ENCODE data around the gene ACP4. TPM values are rescaled to one million over a fixed set of nuclear protein-coding genes. Genes with fewer than 3 reads are reported as not detected.

Gene ACP4
- polyA plus RNA-seq, 3 donors = not detected

- peaks cover 0 to 14% (median 3%) of the 10 kb centered on the region in 7 donors for H3K9me3 Mint-ChIP-seq
- H3K27ac Mint-ChIP-seq = no peak overlapping the region
- Histone ChIP-seq H4K20me1 (ENCODE audit: insufficient read depth, low read length) (no peaks in the 10 kb centered on the region), H3K36me3 (replicated peaks in 1 of 2; ENCODE audit: control insufficient read depth in 1 of 2, insufficient read depth in 2 of 2, low read length in 2 of 2) (no peaks in the 10 kb centered on the region), H3K27ac (ENCODE audit: low read depth in 1 of 2, low read length in 2 of 2) (no peak overlapping the region), H3K4me3 (replicated peaks in 1 of 3; ENCODE audit: low read depth in 2 of 3, low read length in 3 of 3) (no peak overlapping the region), H3K79me2 (ENCODE audit: insufficient read depth, low read length) (no peaks in the 10 kb centered on the region), H2AFZ (ENCODE audit: insufficient read depth, low read depth, low read length, poor library complexity, severe bottlenecking) (no peak overlapping the region), H3K4me1 (ENCODE audit: control insufficient read depth in 1 of 2, insufficient read depth in 2 of 2, low read length in 2 of 2) (peaks cover 8 to 11% of the 10 kb centered on the region in 2 donors), H3K9me3 (replicated peaks in 1 of 2; ENCODE audit: control insufficient read depth in 1 of 2, insufficient read depth in 1 of 2, low read length in 2 of 2) (no peaks in the 10 kb centered on the region), H3K4me2 (replicated peaks; ENCODE audit: extremely low read depth, low read length, poor library complexity, severe bottlenecking) (no peak overlapping the region), H3K27me3 (ENCODE audit: control insufficient read depth in 2 of 2, insufficient read depth in 2 of 2, low read length in 2 of 2) (peaks cover 12 to 38% of the 10 kb centered on the region in 2 donors), H3K9ac (ENCODE audit: insufficient read depth, low read length, poor library complexity, severe bottlenecking) (no peak overlapping the region)
- peaks cover 13% of the 10 kb centered on the region for H3K4me1 Mint-ChIP-seq
- 38% methylated on average over 2 of the region's 6 CpGs for WGBS (ENCODE audit: insufficient coverage)
- no peak for DNase-seq
- H3K27me3 Mint-ChIP-seq (ENCODE audit: low read depth in 3 of 3) = peaks cover 45 to 61% (median 48%) of the 10 kb centered on the region in 3 donors
- intact Hi-C loops (cut with micrococcal nuclease) = no loop called here
- H3K4me3 Mint-ChIP-seq = no peak overlapping the region
- H3K36me3 Mint-ChIP-seq = peaks cover 0 to 2% of the 10 kb centered on the region in 2 donors
- TF ChIP-seq, protein P1, sequence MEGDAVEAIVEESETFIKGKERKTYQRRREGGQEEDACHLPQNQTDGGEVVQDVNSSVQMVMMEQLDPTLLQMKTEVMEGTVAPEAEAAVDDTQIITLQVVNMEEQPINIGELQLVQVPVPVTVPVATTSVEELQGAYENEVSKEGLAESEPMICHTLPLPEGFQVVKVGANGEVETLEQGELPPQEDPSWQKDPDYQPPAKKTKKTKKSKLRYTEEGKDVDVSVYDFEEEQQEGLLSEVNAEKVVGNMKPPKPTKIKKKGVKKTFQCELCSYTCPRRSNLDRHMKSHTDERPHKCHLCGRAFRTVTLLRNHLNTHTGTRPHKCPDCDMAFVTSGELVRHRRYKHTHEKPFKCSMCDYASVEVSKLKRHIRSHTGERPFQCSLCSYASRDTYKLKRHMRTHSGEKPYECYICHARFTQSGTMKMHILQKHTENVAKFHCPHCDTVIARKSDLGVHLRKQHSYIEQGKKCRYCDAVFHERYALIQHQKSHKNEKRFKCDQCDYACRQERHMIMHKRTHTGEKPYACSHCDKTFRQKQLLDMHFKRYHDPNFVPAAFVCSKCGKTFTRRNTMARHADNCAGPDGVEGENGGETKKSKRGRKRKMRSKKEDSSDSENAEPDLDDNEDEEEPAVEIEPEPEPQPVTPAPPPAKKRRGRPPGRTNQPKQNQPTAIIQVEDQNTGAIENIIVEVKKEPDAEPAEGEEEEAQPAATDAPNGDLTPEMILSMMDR (IDR thresholded peaks at IDR 0.05) = no peak
Observed at GRCh38 chr19:50838239-50838638, 48.0 kb downstream of the ACP4 start.

GRCh38 chr19:50839712-50840655, 49.8 kb downstream of the ACP4 start:
- Histone ChIP-seq H3K4me1 (ENCODE audit: control insufficient read depth in 1 of 2, insufficient read depth in 2 of 2, low read length in 2 of 2) (peaks cover 8 to 11% of the 10 kb centered on the region in 2 donors), H3K9me3 (replicated peaks in 1 of 2; ENCODE audit: control insufficient read depth in 1 of 2, insufficient read depth in 1 of 2, low read length in 2 of 2) (no peaks in the 10 kb centered on the region), H4K20me1 (ENCODE audit: insufficient read depth, low read length) (no peaks in the 10 kb centered on the region), H3K9ac (ENCODE audit: insufficient read depth, low read length, poor library complexity, severe bottlenecking) (no peak overlapping the region), H3K4me2 (replicated peaks; ENCODE audit: extremely low read depth, low read length, poor library complexity, severe bottlenecking) (no peak overlapping the region), H3K4me3 (replicated peaks in 1 of 3; ENCODE audit: low read depth in 2 of 3, low read length in 3 of 3) (no peak overlapping the region), H3K27me3 (ENCODE audit: control insufficient read depth in 2 of 2, insufficient read depth in 2 of 2, low read length in 2 of 2) (peaks cover 7 to 27% of the 10 kb centered on the region in 2 donors), H3K36me3 (replicated peaks in 1 of 2; ENCODE audit: control insufficient read depth in 1 of 2, insufficient read depth in 2 of 2, low read length in 2 of 2) (no peaks in the 10 kb centered on the region), H3K27ac (ENCODE audit: low read depth in 1 of 2, low read length in 2 of 2) (no peak overlapping the region), H2AFZ (ENCODE audit: insufficient read depth, low read depth, low read length, poor library complexity, severe bottlenecking) (no peak overlapping the region), H3K79me2 (ENCODE audit: insufficient read depth, low read length) (no peaks in the 10 kb centered on the region)
- H3K27me3 Mint-ChIP-seq (ENCODE audit: low read depth in 3 of 3) = peaks cover 32 to 53% (median 39%) of the 10 kb centered on the region in 3 donors
- TF ChIP-seq, protein P1 (IDR thresholded peaks at IDR 0.05) = no peak
- 84% methylated on average over 4 of the region's 10 CpGs for WGBS (ENCODE audit: insufficient coverage)
- H3K4me1 Mint-ChIP-seq = peaks cover 13% of the 10 kb centered on the region
- no peak overlapping the region for H3K4me3 Mint-ChIP-seq
- H3K36me3 Mint-ChIP-seq = peaks cover 0 to 2% of the 10 kb centered on the region in 2 donors
- H3K27ac Mint-ChIP-seq = peak overlapping the region in 1 of 7 donors; percentile 25
- DNase-seq = no peak
- intact Hi-C loops (cut with micrococcal nuclease) = no loop called here
- H3K9me3 Mint-ChIP-seq = peaks cover 4 to 18% (median 7%) of the 10 kb centered on the region in 7 donors

All from CD14-positive monocyte (primary cell).